T-helper 1 cell treated with Interleukin-12 subunit alpha and Interleukin-12 subunit beta and Interleukin-4 antibody, amounts not matched to agents 30 μg/mL and 1 μg/mL, for 36 hours (primary cell): ENCODE results near the gene ABCA12.
"Not testable (repeated sequence)": the region's sequence is repeated elsewhere in the genome, so short reads cannot be mapped to it uniquely, and the experiment has no call there.

Experiments
- H3K27ac Mint-ChIP-seq: one replicate; pipeline ENCODE4 v1.8.0; 2021; ENCODE audit warnings: mild to moderate bottlenecking, mixed read lengths
- H3K27me3 Mint-ChIP-seq: one replicate; pipeline ENCODE4 v1.8.0; 2021; ENCODE audit warnings: low read depth, mixed read lengths
- H3K36me3 Mint-ChIP-seq: one replicate; pipeline ENCODE4 v1.8.0; 2021; ENCODE audit warnings: low read depth, mixed read lengths
- H3K4me1 Mint-ChIP-seq: one replicate; pipeline ENCODE4 v1.8.0; 2021; ENCODE audit warnings: low read depth, mixed read lengths
- H3K4me3 Mint-ChIP-seq: one replicate; pipeline ENCODE4 v1.8.0; 2021; ENCODE audit warnings: mild to moderate bottlenecking, moderate library complexity, mixed read lengths
- H3K9me3 Mint-ChIP-seq: one replicate; pipeline ENCODE4 v1.8.0; 2021; ENCODE audit warnings: mixed read lengths

The ABCA12 gene, protein sequence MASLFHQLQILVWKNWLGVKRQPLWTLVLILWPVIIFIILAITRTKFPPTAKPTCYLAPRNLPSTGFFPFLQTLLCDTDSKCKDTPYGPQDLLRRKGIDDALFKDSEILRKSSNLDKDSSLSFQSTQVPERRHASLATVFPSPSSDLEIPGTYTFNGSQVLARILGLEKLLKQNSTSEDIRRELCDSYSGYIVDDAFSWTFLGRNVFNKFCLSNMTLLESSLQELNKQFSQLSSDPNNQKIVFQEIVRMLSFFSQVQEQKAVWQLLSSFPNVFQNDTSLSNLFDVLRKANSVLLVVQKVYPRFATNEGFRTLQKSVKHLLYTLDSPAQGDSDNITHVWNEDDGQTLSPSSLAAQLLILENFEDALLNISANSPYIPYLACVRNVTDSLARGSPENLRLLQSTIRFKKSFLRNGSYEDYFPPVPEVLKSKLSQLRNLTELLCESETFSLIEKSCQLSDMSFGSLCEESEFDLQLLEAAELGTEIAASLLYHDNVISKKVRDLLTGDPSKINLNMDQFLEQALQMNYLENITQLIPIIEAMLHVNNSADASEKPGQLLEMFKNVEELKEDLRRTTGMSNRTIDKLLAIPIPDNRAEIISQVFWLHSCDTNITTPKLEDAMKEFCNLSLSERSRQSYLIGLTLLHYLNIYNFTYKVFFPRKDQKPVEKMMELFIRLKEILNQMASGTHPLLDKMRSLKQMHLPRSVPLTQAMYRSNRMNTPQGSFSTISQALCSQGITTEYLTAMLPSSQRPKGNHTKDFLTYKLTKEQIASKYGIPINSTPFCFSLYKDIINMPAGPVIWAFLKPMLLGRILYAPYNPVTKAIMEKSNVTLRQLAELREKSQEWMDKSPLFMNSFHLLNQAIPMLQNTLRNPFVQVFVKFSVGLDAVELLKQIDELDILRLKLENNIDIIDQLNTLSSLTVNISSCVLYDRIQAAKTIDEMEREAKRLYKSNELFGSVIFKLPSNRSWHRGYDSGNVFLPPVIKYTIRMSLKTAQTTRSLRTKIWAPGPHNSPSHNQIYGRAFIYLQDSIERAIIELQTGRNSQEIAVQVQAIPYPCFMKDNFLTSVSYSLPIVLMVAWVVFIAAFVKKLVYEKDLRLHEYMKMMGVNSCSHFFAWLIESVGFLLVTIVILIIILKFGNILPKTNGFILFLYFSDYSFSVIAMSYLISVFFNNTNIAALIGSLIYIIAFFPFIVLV (N-terminal part only)

DNA sequence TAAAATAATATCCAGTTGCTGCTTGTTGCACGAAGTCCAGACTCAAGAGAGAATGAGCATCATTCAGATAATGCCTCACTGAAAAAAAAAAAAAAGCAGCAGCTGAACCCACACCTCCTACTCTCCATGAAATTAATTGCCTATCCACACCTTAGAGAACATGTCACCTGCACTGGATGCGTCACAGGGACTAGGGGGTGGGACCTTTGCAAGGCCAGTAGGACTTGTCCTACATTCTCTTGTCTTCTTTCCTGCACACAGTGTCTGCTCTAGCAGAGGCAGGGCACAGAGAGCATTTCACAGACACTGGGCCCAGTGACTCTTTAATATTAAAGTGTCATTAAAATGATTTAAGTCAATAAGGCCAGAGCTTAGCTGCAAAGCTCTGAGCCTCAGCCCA lies at the start of gene ABCA12:
Gene ABCA12, minus strand, starts transcription at position 148 of the 400 bp plus-strand sequence. CDS start 418 bp downstream, outside the sequence.
- Mint-ChIP-seq H3K27ac (no peak within 1 kb of the TSS), H3K27me3 (no peaks in the 10 kb centered on the region), H3K36me3 (no peaks in the 10 kb centered on the region), H3K4me1 (no peaks in the 10 kb centered on the region), H3K4me3 (no peak within 1 kb of the TSS), H3K9me3 (no peaks in the 10 kb centered on the region)

DNA sequence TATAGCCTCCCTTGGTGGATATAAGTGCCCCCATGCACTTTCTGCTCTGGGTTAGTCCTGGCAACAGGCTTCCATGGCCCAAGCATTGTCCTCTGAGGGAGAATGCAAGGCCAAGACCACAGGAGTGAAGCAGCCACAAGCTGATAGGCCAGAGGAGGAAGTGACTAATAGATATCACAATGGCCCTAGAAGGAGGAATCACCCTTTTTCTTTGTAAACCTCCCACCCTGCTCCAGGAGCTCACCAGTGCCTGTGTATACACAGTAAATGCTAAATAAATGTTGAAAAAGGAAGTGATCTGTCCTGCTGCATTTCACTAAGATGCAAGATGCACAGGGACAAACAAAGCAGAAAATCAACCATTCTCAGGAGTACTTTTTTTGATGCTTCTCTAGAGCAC lies 49.7 kb upstream of the ABCA12 start:
- Mint-ChIP-seq H3K27me3 (no peaks in the 10 kb centered on the region), H3K9me3 (no peaks in the 10 kb centered on the region), H3K4me1 (no peaks in the 10 kb centered on the region), H3K27ac (no peak overlapping the region), H3K36me3 (no peaks in the 10 kb centered on the region), H3K4me3 (no peak overlapping the region)

DNA sequence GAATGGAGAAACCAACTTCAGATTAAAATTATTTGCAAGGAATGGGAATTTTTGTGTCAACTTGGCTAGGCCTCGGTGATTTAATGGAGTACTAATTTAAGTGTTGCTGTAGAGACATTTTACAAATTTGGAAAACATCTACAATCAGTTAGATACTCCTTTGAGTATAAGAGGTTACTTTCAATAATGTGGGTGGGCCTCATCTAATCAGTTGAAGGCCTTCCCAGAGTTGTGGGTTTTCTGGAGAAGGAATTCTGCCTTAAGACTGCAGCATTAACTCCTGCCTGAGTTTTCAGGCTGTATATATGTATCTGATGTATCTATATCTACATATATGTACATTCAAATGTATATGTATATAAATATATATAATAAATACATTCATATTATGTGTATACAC lies 47.6 kb upstream of the ABCA12 start:
- no peaks in the 10 kb centered on the region for H3K27me3 Mint-ChIP-seq
- no peaks in the 10 kb centered on the region for H3K4me1 Mint-ChIP-seq
- H3K27ac Mint-ChIP-seq, result no peak overlapping the region
- no peaks in the 10 kb centered on the region for H3K36me3 Mint-ChIP-seq
- no peak overlapping the region for H3K4me3 Mint-ChIP-seq
- peaks cover 3% of the 10 kb centered on the region for H3K9me3 Mint-ChIP-seq

DNA sequence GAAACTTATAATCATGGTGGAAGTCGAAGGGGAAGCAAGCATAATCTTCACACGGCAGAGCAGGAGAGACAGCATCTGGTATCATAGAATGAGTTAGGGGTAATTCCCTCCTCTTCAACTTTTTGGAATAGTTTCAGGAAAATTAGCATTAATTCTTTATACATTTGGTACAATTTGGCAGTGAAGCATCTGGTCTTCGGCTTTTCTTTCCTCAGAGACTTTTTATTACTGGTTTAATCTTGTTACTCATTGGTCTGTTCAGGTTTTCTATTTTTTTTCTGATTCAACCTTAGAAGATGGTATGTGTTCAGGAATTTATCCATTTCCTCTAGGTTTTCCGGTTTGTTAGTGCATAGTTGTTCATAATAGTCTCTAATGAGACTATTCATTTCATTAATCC lies 39.7 kb upstream of the ABCA12 start:
- no peaks in the 10 kb centered on the region for H3K36me3 Mint-ChIP-seq
- H3K4me1 Mint-ChIP-seq, result no peaks in the 10 kb centered on the region
- no peak overlapping the region for H3K27ac Mint-ChIP-seq
- no peaks in the 10 kb centered on the region for H3K27me3 Mint-ChIP-seq
- no peak overlapping the region for H3K4me3 Mint-ChIP-seq
- H3K9me3 Mint-ChIP-seq, result peaks cover 6% of the 10 kb centered on the region

DNA sequence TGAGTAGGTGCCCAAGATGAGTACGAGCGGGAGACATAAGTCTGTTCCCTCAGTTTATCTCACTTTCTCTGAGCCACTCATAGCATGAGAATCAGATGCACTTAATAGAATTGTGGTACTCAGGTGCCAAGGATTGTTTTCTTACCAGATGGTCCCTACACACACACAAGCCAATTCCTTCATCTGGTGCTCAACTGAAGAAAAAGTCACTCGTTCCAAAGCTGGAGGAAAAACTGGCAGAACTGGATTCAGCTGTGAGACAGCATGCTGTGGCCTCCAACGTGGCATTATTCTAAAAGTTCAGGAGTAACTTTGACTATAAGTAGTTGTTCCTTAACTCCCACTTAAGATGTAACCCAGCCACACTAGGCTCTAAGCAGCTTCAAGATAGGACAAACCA lies 33.4 kb upstream of the ABCA12 start:
- Mint-ChIP-seq H3K4me1 (peaks cover 5% of the 10 kb centered on the region), H3K27me3 (no peaks in the 10 kb centered on the region), H3K9me3 (peaks cover 3% of the 10 kb centered on the region), H3K4me3 (no peak overlapping the region), H3K27ac (no peak overlapping the region), H3K36me3 (no peaks in the 10 kb centered on the region)

DNA sequence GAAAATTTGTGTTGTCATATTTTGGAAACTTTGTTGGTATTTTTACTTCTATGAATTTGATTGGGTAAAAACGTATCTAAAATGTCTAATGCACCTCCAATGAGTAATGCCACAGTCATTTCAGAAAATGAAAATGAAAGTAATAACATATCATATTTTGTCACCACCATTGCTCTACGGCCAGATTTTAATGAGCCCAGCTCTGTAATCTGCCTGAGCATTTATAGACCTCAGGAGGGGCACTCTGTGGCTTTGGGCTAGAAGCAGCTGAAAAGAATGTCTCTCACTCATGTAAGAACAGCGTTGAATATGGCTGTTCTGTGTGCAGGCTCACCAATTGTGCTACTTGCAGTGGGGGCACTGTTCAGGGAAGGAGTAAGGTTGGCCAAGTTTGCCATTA lies 32.7 kb upstream of the ABCA12 start:
- peaks cover 5% of the 10 kb centered on the region for H3K4me1 Mint-ChIP-seq
- H3K9me3 Mint-ChIP-seq, result peaks cover 3% of the 10 kb centered on the region
- H3K27ac Mint-ChIP-seq, result no peak overlapping the region
- H3K36me3 Mint-ChIP-seq, result no peaks in the 10 kb centered on the region
- no peak overlapping the region for H3K4me3 Mint-ChIP-seq
- H3K27me3 Mint-ChIP-seq, result no peaks in the 10 kb centered on the region

DNA sequence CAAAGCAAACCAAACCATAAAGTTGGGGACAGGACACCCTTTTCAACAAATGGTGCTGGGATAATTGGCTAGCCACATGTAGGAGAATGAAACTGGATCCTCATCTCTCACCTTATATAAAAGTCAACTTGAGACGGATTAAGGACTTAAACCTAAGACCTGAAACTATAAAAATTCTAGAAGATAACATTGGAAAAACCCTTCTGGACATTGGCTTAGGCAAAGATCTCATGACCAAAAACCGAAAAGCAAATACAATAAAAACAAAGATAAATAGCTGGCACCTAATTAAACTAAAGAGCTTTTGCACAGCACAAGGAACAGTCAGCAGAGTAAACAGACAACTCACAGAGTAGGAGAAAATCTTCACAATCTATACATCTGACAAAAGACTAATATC lies 28.1 kb upstream of the ABCA12 start:
- H3K4me3 Mint-ChIP-seq, H3K4me1 Mint-ChIP-seq, H3K27me3 Mint-ChIP-seq, H3K36me3 Mint-ChIP-seq, H3K27ac Mint-ChIP-seq: not testable (repeated sequence)
- H3K9me3 Mint-ChIP-seq, result peaks cover 14% of the 10 kb centered on the region

DNA sequence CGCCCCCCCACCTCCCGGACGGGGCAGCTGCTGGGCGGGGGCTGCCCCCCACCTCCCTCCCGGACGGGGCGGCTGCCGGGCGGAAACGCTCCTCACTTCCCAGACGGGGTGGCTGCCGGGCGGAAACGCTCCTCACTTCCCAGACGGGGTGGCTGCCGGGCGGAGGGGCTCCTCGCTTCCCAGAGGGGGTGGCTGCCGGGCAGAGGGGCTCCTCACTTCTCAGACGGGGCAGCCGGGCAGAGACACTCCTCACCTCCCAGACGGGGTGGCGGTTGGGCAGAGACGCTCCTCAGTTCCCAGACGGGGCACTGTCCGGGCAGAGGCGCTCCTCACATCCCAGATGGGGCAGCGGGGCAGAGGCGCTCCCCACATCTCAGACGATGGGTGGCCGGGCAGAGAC lies 24.9 kb upstream of the ABCA12 start:
- H3K27ac Mint-ChIP-seq, H3K4me1 Mint-ChIP-seq, H3K4me3 Mint-ChIP-seq, H3K36me3 Mint-ChIP-seq, H3K27me3 Mint-ChIP-seq: not testable (repeated sequence)
- H3K9me3 Mint-ChIP-seq, result peaks cover 16% of the 10 kb centered on the region

DNA sequence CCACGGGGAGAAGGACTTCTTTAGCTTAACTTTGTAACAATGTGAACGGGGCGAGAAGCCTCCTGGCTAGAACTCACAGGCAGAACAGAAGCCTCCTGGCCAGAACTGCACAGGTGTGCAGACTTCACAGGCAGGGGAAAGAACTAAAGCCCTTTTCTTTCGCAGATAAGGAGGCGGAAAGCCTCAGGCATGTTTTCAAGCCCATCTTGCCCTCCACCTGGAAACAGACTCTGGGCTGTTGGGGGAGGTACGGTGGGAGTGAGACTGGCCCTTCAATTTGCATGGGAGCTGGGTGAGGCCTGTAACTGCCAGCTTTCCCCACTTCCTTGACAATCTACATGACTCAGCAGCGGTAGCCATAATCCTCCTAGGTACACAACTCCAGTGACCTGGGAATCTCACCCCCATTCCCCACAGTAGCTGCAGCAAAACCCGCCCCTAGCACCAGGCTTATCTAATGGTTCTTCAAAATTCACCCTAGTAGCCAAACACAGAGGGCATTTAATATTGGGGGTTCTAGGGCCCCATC lies 22.9 kb upstream of the ABCA12 start:
- no peak overlapping the region for H3K27ac Mint-ChIP-seq
- no peaks in the 10 kb centered on the region for H3K4me1 Mint-ChIP-seq
- H3K27me3 Mint-ChIP-seq, result no peaks in the 10 kb centered on the region
- no peak overlapping the region for H3K4me3 Mint-ChIP-seq
- H3K9me3 Mint-ChIP-seq, result peaks cover 16% of the 10 kb centered on the region
- no peaks in the 10 kb centered on the region for H3K36me3 Mint-ChIP-seq

DNA sequence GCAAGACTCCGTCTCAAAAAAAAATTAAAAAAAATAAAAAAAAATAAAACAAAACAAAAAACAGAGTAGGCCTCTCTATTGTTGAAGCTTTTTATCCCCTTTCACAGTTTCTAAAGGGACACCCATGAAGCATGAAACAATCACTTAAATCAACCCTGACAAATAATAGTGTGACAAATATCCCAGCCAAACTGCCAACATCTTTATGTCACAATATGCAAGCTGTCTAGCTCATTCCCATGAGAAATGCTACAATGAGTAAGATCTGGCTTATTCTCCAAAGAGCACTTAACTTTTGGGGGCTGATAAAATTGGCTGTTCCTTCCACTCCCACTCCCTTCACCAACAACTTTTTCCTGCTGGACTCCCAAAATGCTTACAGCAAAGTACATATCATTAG lies 21.7 kb upstream of the ABCA12 start:
- no peaks in the 10 kb centered on the region for H3K36me3 Mint-ChIP-seq
- peaks cover 16% of the 10 kb centered on the region for H3K9me3 Mint-ChIP-seq
- no peak overlapping the region for H3K4me3 Mint-ChIP-seq

DNA sequence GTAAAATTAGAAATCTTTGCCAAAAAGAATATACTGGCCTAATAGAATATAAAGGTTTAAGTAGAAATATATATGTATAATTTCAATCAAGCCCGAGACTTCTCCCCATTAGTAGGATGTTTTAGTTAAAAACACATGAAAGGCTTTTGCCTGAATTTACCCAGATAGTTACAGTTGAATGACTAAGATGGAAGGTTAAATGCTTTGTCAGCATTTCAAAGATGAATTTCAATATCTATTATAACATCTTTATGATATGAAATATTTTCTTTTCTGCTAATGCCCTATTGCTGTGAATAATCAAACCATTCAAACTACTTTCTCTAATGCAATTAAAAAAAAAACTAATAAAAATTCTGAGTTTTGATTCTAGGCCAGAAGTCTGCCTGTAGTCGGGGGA lies 18.0 kb upstream of the ABCA12 start:
- no peak overlapping the region for H3K27ac Mint-ChIP-seq
- H3K36me3 Mint-ChIP-seq, result no peaks in the 10 kb centered on the region
- no peaks in the 10 kb centered on the region for H3K27me3 Mint-ChIP-seq
- no peak overlapping the region for H3K4me3 Mint-ChIP-seq
- peaks cover 6% of the 10 kb centered on the region for H3K9me3 Mint-ChIP-seq
- no peaks in the 10 kb centered on the region for H3K4me1 Mint-ChIP-seq

More for the DNA sequence above, 21.7 kb upstream of the ABCA12 start:
- Mint-ChIP-seq H3K27ac (no peak overlapping the region), H3K27me3 (no peaks in the 10 kb centered on the region), H3K4me1 (no peaks in the 10 kb centered on the region)

DNA sequence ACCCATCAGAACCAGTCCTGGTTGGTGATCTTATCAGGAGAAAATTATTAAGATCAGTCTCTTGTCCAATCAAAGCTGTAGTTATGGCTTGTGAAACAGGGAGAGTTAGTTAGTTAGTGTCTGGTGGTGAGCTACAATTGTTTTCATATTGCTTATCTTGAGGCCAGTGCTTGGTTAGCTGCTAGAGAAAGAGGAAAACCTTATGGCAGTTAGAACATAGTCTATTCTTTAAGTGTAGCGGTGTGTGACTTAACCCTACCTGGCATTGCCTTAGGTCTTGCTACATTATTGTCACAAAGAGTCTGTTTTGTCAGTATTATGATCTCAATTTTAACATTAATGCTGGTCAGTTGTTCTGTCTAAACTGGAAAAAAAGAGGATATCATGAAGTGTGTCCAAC lies 11.5 kb upstream of the ABCA12 start:
- H3K4me1 Mint-ChIP-seq, result no peaks in the 10 kb centered on the region
- H3K4me3 Mint-ChIP-seq, result no peak overlapping the region
- H3K36me3 Mint-ChIP-seq, result no peaks in the 10 kb centered on the region
- no peaks in the 10 kb centered on the region for H3K27me3 Mint-ChIP-seq
- H3K27ac Mint-ChIP-seq, result no peak overlapping the region
- H3K9me3 Mint-ChIP-seq, result no peaks in the 10 kb centered on the region

DNA sequence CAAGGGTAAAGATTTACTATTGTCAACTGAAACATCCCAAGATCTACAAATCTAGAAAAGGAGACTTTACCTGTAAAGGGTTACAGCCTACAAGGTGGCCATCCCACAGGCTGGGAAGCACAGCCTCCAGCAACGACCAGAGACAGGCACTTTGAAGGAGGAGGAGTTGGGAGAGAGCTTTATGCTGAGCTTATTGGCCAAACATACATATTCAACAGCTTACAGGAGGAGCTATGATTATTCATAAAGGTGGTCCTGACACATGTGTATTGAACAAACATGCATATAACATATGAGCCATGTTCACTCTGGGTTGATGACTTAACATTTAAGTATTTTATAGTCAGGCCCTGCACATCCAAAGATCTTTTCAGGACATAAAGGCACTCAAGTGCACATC lies 11.1 kb upstream of the ABCA12 start:
- no peaks in the 10 kb centered on the region for H3K36me3 Mint-ChIP-seq
- no peaks in the 10 kb centered on the region for H3K27me3 Mint-ChIP-seq
- H3K4me3 Mint-ChIP-seq, result no peak overlapping the region
- H3K9me3 Mint-ChIP-seq, result no peaks in the 10 kb centered on the region
- no peak overlapping the region for H3K27ac Mint-ChIP-seq
- no peaks in the 10 kb centered on the region for H3K4me1 Mint-ChIP-seq

DNA sequence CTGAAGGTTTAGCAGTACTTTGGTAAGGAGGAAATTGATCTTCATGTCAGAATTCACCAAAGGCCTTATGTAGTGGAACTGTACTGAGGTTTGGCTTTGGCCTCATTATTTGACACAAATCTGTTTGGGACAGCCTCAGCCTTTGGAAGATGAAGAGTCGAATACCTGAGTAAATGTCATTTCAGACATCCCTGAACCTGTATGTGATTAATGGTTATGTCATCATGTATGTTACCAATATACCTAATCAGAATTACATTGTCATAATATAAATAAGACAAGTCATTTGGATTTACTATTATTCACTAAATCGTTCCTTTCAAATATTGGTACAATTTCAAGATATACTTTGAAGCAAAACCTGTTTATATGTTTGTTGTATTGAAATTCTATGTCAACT lies 10.6 kb upstream of the ABCA12 start:
- no peak overlapping the region for H3K4me3 Mint-ChIP-seq
- H3K27ac Mint-ChIP-seq, result no peak overlapping the region

More for the DNA sequence above, 10.6 kb upstream of the ABCA12 start:
- Mint-ChIP-seq H3K4me1 (no peaks in the 10 kb centered on the region), H3K27me3 (no peaks in the 10 kb centered on the region), H3K36me3 (no peaks in the 10 kb centered on the region), H3K9me3 (no peaks in the 10 kb centered on the region)
